Fibroblast of skin of right quadriceps (primary cell): ENCODE measurements around the gene TRA2A.

Source experiments
- DNase-seq: peaks from one replicate; pipeline ENCODE4 v3.0.0-alpha.2; 2013

The TRA2A gene

GRCh38 chr7:23469150-23469960 is 62.4 kb downstream of the TRA2A start:
- DNase-seq, result no peak

- no peak for DNase-seq
Observed at GRCh38 chr7:23468526-23469149, 63.1 kb downstream of the TRA2A start.

- DNase-seq, result no peak
Observed at GRCh38 chr7:23467806-23468525, 63.8 kb downstream of the TRA2A start.

- no peak for DNase-seq
Observed at GRCh38 chr7:23467291-23467805, 64.4 kb downstream of the TRA2A start.

GRCh38 chr7:23462846-23463245 is 68.9 kb downstream of the TRA2A start:
- DNase-seq, result peak; percentile 57

- DNase-seq, result no peak
Observed at GRCh38 chr7:23458044-23458443, 73.7 kb downstream of the TRA2A start.

GRCh38 chr7:23456093-23456492 is 75.7 kb downstream of the TRA2A start:
- DNase-seq, result no peak

- DNase-seq, result no peak
Observed at GRCh38 chr7:23454881-23455526, 76.8 kb downstream of the TRA2A start.
